Middle frontal gyrus (tissue), 1 donor: ENCODE results near the gene TMEM263.
A peak's percentile ranks its signal among the peaks of the same experiment; 100 is the strongest.
"Not testable (repeated sequence)": the region's sequence is repeated elsewhere in the genome, so short reads cannot be mapped to it uniquely, and the experiment has no call there.

Experiments
- DNase-seq: peaks from one replicate; pipeline ENCODE4 v3.0.0-alpha.2; 2015; ENCODE audit warnings: low spot score; ENCODE audit errors: extremely low spot score

TMEM263 gene

DNA sequence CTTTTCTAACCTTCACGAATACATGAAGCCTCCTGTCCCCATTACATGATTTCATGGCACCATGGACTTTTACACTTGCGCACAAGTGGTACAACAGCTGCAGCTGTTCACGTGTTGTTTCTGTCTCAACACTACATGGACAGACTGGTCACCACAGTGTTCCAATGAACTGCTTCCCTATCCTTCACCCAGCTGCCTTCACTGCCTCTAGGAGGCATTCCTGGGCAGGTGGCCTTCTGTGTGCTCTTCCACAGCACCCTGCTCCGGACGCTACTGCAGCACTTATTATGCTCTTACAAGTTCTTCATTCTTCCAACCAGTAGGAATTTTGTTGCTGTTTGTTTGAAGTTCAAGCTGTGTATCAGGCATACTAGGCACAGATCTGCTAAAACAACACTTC, 29.8 kb downstream of the TMEM263 start:
- DNase-seq: no peak

GRCh38 chr12:106986135-106986534, 30.4 kb downstream of the TMEM263 start:
- no peak for DNase-seq

GRCh38 chr12:106986625-106987389, 31.1 kb downstream of the TMEM263 start, which contains the start of gene MTERF2:
Gene MTERF2 (minus strand): TSS chr12:106987146. CDS start chr12:106978714, 8,432 bp downstream.
- peak; percentile 90 for DNase-seq

DNA sequence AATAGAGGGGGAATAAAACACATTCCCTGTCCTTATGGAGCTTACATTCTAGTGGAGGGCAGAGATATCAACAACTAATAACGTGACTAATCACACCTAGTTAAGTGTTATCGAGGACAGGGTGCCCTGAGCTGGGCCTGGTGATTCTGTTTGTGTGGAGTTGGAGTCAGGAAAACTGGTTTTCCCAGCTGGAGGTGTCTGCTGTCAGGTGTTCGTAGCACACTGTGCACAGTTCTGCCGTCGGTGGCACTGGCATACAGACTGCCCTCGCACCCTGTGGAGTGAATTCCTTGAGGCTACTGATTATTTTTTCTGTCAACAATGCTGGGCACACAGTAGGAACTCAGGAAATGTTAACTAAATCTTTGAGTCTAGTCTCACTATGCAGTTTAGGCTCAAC, 32.1 kb downstream of the TMEM263 start:
- no peak for DNase-seq

- no peak for DNase-seq
Observed at GRCh38 chr12:106994579-106995220, 39.0 kb downstream of the TMEM263 start.

DNA sequence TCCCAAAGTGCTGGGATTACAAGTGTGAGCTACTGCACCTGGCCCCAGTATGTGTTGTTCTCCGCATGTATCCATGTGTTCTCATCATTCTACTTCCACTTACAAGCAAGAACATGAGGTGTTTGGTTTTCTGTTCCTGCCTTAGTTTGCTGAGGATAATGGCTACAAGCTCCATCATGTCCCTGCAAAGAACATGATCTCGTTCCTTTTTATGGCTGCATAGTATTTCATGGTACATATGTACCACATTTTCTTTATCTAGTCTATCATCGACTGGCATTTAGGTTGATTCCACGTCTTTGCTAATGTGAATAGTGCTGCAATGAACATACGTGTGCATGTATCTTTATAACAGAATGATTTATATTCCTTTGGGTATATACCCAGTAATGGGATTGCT, 40.4 kb downstream of the TMEM263 start:
- DNase-seq: not testable (repeated sequence)

GRCh38 chr12:106997916-106998315, 42.2 kb downstream of the TMEM263 start:
- no peak for DNase-seq

- no peak for DNase-seq
Observed at GRCh38 chr12:106999446-106999845, 43.7 kb downstream of the TMEM263 start.

DNA sequence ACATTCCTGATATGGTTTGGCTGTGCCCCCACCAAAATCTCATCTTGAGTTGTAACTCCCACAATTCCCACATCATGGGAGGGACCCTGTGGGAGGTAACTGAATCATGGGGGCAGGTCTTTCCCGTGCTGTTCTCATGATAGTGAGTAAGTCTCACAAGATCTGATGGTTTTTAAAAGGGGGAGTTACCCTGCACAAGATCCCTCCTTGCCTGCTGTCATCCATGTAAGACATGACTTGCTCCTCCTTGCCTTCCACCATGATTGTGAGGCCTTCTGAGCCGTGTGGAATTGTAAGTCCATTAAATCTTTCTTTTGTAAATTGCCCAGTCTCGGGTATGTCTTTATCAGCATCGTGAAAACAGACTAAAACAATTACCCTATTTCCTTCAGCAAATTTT, 47.0 kb downstream of the TMEM263 start:
- DNase-seq: not testable (repeated sequence)

DNA sequence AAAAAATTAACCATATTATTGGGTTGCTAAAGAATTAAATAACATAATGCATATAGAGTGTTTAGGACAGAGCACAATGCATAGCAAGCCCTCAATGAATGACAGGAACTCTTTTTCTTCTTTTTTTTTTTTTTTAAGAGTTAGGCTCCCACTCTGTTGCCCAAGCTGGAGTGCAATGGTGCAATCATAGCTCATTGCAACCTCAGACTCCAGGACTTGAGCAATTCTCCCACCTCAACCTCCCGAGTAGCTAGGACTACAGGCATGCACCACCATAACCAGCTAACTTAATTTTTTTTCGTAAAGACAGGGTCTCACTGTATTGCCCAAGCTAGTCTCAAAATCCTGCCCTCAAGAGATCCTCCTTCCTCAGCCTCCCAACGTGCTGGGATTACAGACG, 51.7 kb downstream of the TMEM263 start:
- DNase-seq: no peak

- no peak for DNase-seq
Observed at GRCh38 chr12:107011519-107011918, 55.8 kb downstream of the TMEM263 start.

DNA sequence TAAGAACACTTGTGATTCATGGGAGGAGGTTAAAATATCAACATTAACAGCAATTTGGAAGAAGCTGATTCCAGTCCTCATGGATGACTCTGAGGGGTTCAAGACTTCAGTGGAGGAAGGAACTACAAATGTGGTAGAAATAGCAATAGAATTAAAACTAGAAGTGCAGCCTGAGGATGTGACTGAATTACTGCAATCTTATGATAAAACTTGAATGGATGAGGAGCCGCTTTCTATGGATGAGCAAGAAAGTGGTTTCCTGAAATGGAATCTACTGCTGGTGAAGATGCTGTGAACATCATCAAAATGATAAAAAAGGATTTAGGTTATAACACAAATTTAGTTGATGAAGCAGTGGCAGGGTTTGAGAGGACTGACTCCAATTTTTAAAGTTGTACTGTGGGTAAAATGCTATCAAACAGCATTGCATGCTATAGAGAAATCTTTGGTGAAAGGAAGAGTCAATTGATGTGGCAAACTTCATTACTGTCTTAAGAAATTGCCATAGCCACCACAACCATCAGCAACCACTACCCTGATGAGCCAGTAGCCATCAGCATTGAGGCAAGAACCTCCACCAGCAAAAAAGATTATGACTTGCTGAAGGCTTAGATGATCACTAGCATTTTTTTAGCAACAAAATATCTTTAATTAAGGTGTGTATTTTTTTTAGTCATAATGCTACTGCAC, 57.2 kb downstream of the TMEM263 start:
- no peak for DNase-seq

DNA sequence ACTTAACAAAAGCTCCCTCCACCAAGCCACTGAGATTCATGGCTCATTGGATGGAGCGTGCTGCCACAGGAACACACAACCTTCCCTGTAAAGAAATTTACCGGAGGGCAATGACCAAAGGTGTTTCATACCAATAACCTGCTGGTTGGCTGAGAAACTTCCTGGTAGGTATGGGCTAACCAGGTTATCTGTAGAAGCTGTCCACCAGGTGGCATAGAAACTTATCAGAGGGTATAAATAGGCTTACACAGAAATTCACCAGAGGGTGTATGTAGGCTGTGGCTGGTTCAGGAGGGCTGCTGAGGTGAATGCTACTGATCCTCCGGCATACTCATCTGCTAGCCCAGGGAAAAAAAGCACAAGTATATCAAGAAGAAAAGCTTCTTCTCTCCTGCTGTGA, 58.3 kb downstream of the TMEM263 start:
- DNase-seq: no peak

DNA sequence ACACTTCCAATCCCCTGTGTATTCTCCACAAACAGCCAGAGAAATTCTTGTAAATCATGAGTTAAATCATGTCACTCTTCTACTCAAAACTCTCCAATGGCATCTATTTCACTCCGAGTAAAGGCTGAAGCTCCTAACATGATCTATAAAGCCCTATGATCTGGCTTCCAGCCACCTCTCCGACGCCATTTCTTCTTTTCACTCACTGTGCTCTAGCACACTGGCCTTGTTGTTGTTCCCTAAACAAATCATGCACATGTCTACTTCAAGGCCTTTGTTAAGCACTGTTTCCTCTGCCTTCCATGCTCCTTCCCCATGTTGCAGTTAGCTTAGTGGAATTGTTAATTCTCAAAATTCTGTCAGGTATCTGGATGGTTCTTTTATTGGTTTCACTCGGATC, 61.3 kb downstream of the TMEM263 start:
- no peak for DNase-seq

DNA sequence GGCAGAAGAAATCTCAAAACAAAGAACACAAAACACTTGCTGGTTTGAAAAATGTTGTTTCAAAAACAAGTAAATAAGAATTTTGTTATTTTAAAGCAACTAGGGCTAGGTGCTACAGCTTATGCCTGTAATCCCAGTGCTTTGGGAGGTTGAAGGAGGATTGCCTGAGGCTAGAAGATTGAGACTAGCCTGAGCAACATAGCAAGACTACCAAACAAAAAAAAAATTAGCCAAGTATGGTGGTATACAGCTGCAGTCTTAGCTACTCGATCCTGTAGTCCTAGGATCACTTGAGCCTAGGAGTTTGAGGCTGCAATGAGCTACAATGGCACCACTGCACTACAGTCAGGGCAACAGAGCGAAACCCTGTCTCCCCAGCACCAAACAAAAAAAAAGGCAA, 63.8 kb downstream of the TMEM263 start:
- DNase-seq: no peak
